ENCODE results near the gene AEBP1. TPM values are rescaled to one million over a fixed set of nuclear protein-coding genes. Genes with fewer than 3 reads are reported as not detected.
A peak's percentile ranks its signal among the peaks of the same experiment; 100 is the strongest.

AEBP1 gene
- total RNA-seq, 4 donors from 2014 or later, result 33.9 to 151 (median 89.0) TPM

DNA sequence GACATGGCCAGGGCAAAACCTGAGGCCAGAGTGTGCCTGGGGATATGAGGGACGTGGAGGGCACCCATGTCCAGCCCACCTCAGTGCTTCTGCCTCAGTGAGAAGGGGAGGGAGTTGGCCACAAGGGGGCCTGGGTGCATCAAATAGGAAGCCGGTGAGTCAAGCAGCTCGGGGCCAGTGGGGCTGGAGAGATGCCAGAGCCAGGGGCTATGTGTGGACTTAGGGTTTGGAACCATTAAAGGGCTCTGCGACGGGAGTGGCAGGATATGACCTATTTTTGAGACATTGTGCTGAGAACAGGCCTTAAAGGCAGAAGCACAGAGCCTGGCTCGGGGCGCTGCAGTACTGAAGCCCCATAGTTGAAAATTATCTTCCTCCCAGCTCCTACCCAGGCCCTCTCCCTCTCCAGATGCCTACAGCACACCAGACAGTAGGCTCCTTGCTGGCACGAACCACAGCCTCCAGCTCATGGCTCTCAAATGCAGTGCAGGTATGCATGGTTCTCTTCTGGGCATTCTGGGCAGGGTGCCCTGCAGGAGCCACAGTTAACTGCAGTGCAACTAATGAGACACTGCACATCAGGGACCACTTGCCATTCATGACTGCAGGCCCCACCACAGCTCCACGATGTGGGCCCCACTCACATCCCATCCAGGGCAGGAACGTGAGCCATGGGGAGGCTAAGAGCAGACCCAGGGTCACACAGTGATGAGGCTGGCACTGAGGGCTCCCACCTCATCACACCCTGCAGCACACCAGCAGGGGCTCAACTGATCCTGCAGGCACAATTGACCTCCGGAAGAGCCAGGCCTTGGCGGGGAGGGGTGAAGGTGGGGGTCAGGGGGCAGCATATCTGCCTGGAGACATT, 31.5 kb upstream of the AEBP1 start:
- H3K4me1 ChIP-seq, result peaks cover 14 to 36% (median 32%) of the 10 kb centered on the region in 4 donors
- intact Hi-C loops (cut with DNase I; ENCODE audit: low total_unique reads) (no loop called here), in situ Hi-C loops (cut with MboI; ENCODE audit: low pct_ligation_motif_present in 1 of 4, low pct_unique_long_range_greater_than_20kb in 1 of 4, low sequenced_read_pairs in 3 of 4) (no loop called here)
- H3K4me3 ChIP-seq, result no peak overlapping the region
- H3K27ac ChIP-seq, result peak overlapping the region; percentile 74 to 87 (median 78)
- TF ChIP-seq POLR2AphosphoS5 (IDR thresholded peaks at IDR 0.05), result peak in 1 of 3 donors; percentile 28
- no peak for TF ChIP-seq EP300 (IDR thresholded peaks at IDR 0.05; ENCODE audit: low read depth)
- TF ChIP-seq, protein P1, sequence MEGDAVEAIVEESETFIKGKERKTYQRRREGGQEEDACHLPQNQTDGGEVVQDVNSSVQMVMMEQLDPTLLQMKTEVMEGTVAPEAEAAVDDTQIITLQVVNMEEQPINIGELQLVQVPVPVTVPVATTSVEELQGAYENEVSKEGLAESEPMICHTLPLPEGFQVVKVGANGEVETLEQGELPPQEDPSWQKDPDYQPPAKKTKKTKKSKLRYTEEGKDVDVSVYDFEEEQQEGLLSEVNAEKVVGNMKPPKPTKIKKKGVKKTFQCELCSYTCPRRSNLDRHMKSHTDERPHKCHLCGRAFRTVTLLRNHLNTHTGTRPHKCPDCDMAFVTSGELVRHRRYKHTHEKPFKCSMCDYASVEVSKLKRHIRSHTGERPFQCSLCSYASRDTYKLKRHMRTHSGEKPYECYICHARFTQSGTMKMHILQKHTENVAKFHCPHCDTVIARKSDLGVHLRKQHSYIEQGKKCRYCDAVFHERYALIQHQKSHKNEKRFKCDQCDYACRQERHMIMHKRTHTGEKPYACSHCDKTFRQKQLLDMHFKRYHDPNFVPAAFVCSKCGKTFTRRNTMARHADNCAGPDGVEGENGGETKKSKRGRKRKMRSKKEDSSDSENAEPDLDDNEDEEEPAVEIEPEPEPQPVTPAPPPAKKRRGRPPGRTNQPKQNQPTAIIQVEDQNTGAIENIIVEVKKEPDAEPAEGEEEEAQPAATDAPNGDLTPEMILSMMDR (IDR thresholded peaks at IDR 0.05), result peak; percentile 48 to 61 (median 52)
- TF ChIP-seq POLR2A (IDR thresholded peaks at IDR 0.05), result no peak
- no peaks in the 10 kb centered on the region for H3K27me3 ChIP-seq
- peak; percentile 71 for DNase-seq
- no peaks in the 10 kb centered on the region for H3K9me3 ChIP-seq
- H3K36me3 ChIP-seq, result peaks cover 0 to 10% (median 0%) of the 10 kb centered on the region in 4 donors
- 0 to 52% methylated on average over 1 to 12 of the region's 12 CpGs for WGBS, 2 donors (ENCODE audit: low coverage in 1 of 2)

DNA sequence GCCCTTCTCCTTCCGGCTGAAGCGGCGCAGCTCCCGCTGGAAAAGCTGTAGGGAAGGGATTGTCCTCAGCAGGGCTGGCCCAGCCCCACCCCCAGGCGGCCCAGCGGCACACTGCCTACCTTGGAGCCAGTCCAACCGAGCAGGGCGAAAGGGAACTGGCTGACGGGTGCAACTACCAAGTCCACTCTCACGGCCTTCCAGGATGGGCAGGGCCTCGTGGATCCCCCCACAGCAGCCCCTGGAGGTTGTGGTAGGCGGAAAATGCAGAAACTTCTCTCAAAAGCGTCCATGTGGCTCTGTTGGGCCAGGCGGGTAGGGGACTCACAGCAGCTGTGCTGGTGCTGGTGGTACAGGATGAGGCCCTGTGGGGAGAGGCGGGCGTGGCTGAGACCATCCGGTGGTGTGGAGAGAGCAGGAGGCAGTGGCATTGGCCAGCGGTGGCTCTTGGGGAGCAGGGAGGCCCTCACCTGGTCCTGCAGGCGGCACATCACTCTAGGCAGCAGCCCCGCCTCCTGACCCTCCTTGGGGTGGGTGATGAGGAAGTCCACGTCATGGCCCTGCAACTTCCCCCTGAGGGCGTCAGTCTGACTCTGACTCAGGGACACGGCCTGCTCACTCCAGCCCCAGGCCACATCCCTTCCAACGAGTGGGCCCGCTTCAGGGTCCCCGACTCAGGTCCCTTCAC, 30.3 kb upstream of the AEBP1 start:
- intact Hi-C loops (cut with DNase I; ENCODE audit: low total_unique reads), result no loop called here

GRCh38 chr7:44074349-44074695, 29.8 kb upstream of the AEBP1 start:
- in situ Hi-C loops (cut with MboI; ENCODE audit: low pct_ligation_motif_present in 1 of 4, low pct_unique_long_range_greater_than_20kb in 1 of 4, low sequenced_read_pairs in 3 of 4), result no loop called here
- peaks cover 14 to 36% (median 32%) of the 10 kb centered on the region in 4 donors for H3K4me1 ChIP-seq
- WGBS, 2 donors (ENCODE audit: low coverage in 1 of 2), result 75% methylated on average over 8 of the region's 13 CpGs; no CpG with 5 or more reads in 1 of the 2 donors

More for the DNA sequence above, 30.3 kb upstream of the AEBP1 start:
- Histone ChIP-seq H3K4me3 (no peak overlapping the region), H3K27ac (peak overlapping the region; percentile 74 to 87 (median 78)), H3K27me3 (no peaks in the 10 kb centered on the region), H3K36me3 (peaks cover 0 to 21% (median 0%) of the 10 kb centered on the region in 4 donors), H3K4me1 (peaks cover 14 to 36% (median 32%) of the 10 kb centered on the region in 4 donors), H3K9me3 (no peaks in the 10 kb centered on the region)
- WGBS, 2 donors (ENCODE audit: low coverage in 1 of 2), result 45% methylated on average over 22 of the region's 26 CpGs; no CpG with 5 or more reads in 1 of the 2 donors
- TF ChIP-seq POLR2A (IDR thresholded peaks at IDR 0.05), result peak; percentile 42
- TF ChIP-seq EP300 (IDR thresholded peaks at IDR 0.05; ENCODE audit: low read depth), result no peak
- TF ChIP-seq, protein P1 (IDR thresholded peaks at IDR 0.05), result peak in 2 of 5 experiments; percentile 8 to 43
- peak in 2 of 3 donors; percentile 50 to 53 for TF ChIP-seq POLR2AphosphoS5 (IDR thresholded peaks at IDR 0.05)
- in situ Hi-C loops (cut with MboI; ENCODE audit: low pct_ligation_motif_present in 1 of 4, low pct_unique_long_range_greater_than_20kb in 1 of 4, low sequenced_read_pairs in 3 of 4), result no loop called here
- peak; percentile 91 for DNase-seq

More at GRCh38 chr7:44074349-44074695, 29.8 kb upstream of the AEBP1 start:
- Histone ChIP-seq H3K27ac (peak overlapping the region; percentile 74 to 87 (median 78)), H3K9me3 (no peaks in the 10 kb centered on the region), H3K27me3 (no peaks in the 10 kb centered on the region), H3K4me3 (no peak overlapping the region), H3K36me3 (peaks cover 0 to 22% (median 0%) of the 10 kb centered on the region in 4 donors)
- intact Hi-C loops (cut with DNase I; ENCODE audit: low total_unique reads), result no loop called here
- DNase-seq, result no peak
- TF ChIP-seq, protein P1 (IDR thresholded peaks at IDR 0.05), result no peak
- TF ChIP-seq EP300 (IDR thresholded peaks at IDR 0.05; ENCODE audit: low read depth) (no peak), POLR2AphosphoS5 (IDR thresholded peaks at IDR 0.05) (no peak), POLR2A (IDR thresholded peaks at IDR 0.05) (no peak)
